ENCODE data around the gene ZNF222.

The ZNF222 gene

GRCh38 chr19:44005973-44006372, 19.2 kb upstream of the ZNF222 start:
- ATAC-seq = no peak
- TF ChIP-seq GLIS3 (CRISPR knock-in tag; IDR thresholded peaks at IDR 0.05) (no peak), ZFP3 (CRISPR knock-in tag; IDR thresholded peaks at IDR 0.05) (no peak), TCF4 (CRISPR knock-in tag; IDR thresholded peaks at IDR 0.05; ENCODE audit: borderline replicate concordance) (no peak)

DNA sequence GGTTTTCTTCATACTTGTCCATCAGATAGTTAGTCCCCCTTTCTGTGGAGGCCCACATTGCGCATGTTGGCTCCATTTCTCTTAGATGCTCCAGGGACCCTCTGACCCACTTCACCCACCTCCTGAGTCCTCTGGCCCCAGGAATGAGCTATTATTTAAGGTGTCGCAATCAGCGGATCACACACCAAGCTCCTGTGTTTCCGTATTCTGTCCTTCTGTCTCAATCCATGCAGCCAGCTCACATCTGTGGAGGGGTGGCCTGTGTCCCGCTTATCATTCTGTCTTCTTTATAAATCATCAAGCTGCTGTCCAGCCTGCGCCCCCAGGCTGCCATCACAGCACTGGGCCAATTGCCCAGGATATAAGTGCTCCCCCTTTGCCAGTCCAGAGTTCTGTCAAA, 17.7 kb upstream of the ZNF222 start:
- no peak for TF ChIP-seq ZFP3 (CRISPR knock-in tag; IDR thresholded peaks at IDR 0.05)
- TF ChIP-seq BACH2 (CRISPR knock-in tag; IDR thresholded peaks at IDR 0.05; ENCODE audit: borderline replicate concordance) = no peak
- no peak for TF ChIP-seq ZNF70 (CRISPR knock-in tag; IDR thresholded peaks at IDR 0.05)
- no peak for TF ChIP-seq ZNF8 (CRISPR knock-in tag; IDR thresholded peaks at IDR 0.05)
- no peak for TF ChIP-seq SNAI2 (CRISPR knock-in tag; IDR thresholded peaks at IDR 0.05)
- TF ChIP-seq TOX (CRISPR knock-in tag; IDR thresholded peaks at IDR 0.05; ENCODE audit: borderline replicate concordance) = no peak
- TF ChIP-seq ZNF565 (CRISPR knock-in tag; conservative IDR thresholded peaks at IDR 0.05; ENCODE audit: low read depth) = no peak
- TF ChIP-seq GLIS3 (CRISPR knock-in tag; IDR thresholded peaks at IDR 0.05) = no peak
- no peak for TF ChIP-seq ZC3H10 (CRISPR knock-in tag; IDR thresholded peaks at IDR 0.05)
- TF ChIP-seq TCF4 (CRISPR knock-in tag; IDR thresholded peaks at IDR 0.05; ENCODE audit: borderline replicate concordance) = no peak
- TF ChIP-seq ESRRG (CRISPR knock-in tag; IDR thresholded peaks at IDR 0.05) = no peak
- no peak for TF ChIP-seq PPARA (CRISPR knock-in tag; IDR thresholded peaks at IDR 0.05; ENCODE audit: borderline replicate concordance)
- TF ChIP-seq, protein P1, sequence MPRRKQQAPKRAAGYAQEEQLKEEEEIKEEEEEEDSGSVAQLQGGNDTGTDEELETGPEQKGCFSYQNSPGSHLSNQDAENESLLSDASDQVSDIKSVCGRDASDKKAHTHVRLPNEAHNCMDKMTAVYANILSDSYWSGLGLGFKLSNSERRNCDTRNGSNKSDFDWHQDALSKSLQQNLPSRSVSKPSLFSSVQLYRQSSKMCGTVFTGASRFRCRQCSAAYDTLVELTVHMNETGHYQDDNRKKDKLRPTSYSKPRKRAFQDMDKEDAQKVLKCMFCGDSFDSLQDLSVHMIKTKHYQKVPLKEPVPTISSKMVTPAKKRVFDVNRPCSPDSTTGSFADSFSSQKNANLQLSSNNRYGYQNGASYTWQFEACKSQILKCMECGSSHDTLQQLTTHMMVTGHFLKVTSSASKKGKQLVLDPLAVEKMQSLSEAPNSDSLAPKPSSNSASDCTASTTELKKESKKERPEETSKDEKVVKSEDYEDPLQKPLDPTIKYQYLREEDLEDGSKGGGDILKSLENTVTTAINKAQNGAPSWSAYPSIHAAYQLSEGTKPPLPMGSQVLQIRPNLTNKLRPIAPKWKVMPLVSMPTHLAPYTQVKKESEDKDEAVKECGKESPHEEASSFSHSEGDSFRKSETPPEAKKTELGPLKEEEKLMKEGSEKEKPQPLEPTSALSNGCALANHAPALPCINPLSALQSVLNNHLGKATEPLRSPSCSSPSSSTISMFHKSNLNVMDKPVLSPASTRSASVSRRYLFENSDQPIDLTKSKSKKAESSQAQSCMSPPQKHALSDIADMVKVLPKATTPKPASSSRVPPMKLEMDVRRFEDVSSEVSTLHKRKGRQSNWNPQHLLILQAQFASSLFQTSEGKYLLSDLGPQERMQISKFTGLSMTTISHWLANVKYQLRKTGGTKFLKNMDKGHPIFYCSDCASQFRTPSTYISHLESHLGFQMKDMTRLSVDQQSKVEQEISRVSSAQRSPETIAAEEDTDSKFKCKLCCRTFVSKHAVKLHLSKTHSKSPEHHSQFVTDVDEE (CRISPR knock-in tag; IDR thresholded peaks at IDR 0.05) = no peak
- no peak for TF ChIP-seq ARNTL (CRISPR knock-in tag; IDR thresholded peaks at IDR 0.05; ENCODE audit: borderline replicate concordance, low read depth)
- ATAC-seq = no peak

GRCh38 chr19:44010468-44010867, 14.7 kb upstream of the ZNF222 start:
- TF ChIP-seq ZFP3 (CRISPR knock-in tag; IDR thresholded peaks at IDR 0.05) (no peak), GLIS3 (CRISPR knock-in tag; IDR thresholded peaks at IDR 0.05) (no peak), RARB (CRISPR knock-in tag; IDR thresholded peaks at IDR 0.05) (no peak), ZNF70 (CRISPR knock-in tag; IDR thresholded peaks at IDR 0.05) (no peak), CSDC2 (CRISPR knock-in tag; IDR thresholded peaks at IDR 0.05) (no peak), TOX (CRISPR knock-in tag; IDR thresholded peaks at IDR 0.05; ENCODE audit: borderline replicate concordance) (no peak), TCF4 (CRISPR knock-in tag; IDR thresholded peaks at IDR 0.05; ENCODE audit: borderline replicate concordance) (no peak), ISL1 (CRISPR knock-in tag; IDR thresholded peaks at IDR 0.05) (no peak), PATZ1 (CRISPR knock-in tag; IDR thresholded peaks at IDR 0.05; ENCODE audit: borderline replicate concordance) (no peak), CSRNP3 (CRISPR knock-in tag; IDR thresholded peaks at IDR 0.05) (no peak), BACH2 (CRISPR knock-in tag; IDR thresholded peaks at IDR 0.05; ENCODE audit: borderline replicate concordance) (no peak), SNAI2 (CRISPR knock-in tag; IDR thresholded peaks at IDR 0.05) (no peak), ZNF565 (CRISPR knock-in tag; conservative IDR thresholded peaks at IDR 0.05; ENCODE audit: low read depth) (no peak), ZNF8 (CRISPR knock-in tag; IDR thresholded peaks at IDR 0.05) (no peak)
- TF ChIP-seq, protein P1 (CRISPR knock-in tag; IDR thresholded peaks at IDR 0.05) = no peak

GRCh38 chr19:44019498-44019897, 5.7 kb upstream of the ZNF222 start:
- no peak for ATAC-seq
- TF ChIP-seq GLIS3 (CRISPR knock-in tag; IDR thresholded peaks at IDR 0.05) (no peak), PPARA (CRISPR knock-in tag; IDR thresholded peaks at IDR 0.05; ENCODE audit: borderline replicate concordance) (no peak), ESRRG (CRISPR knock-in tag; IDR thresholded peaks at IDR 0.05) (no peak), CSRNP3 (CRISPR knock-in tag; IDR thresholded peaks at IDR 0.05) (no peak), TCF4 (CRISPR knock-in tag; IDR thresholded peaks at IDR 0.05; ENCODE audit: borderline replicate concordance) (no peak), ISL1 (CRISPR knock-in tag; IDR thresholded peaks at IDR 0.05) (no peak), OSR1 (CRISPR knock-in tag; IDR thresholded peaks at IDR 0.05) (no peak)
- TF ChIP-seq, protein P2, sequence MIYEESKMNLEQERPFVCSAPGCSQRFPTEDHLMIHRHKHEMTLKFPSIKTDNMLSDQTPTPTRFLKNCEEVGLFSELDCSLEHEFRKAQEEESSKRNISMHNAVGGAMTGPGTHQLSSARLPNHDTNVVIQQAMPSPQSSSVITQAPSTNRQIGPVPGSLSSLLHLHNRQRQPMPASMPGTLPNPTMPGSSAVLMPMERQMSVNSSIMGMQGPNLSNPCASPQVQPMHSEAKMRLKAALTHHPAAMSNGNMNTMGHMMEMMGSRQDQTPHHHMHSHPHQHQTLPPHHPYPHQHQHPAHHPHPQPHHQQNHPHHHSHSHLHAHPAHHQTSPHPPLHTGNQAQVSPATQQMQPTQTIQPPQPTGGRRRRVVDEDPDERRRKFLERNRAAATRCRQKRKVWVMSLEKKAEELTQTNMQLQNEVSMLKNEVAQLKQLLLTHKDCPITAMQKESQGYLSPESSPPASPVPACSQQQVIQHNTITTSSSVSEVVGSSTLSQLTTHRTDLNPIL (CRISPR knock-in tag; IDR thresholded peaks at IDR 0.05; ENCODE audit: low read depth) = no peak

More at GRCh38 chr19:44010468-44010867, 14.7 kb upstream of the ZNF222 start:
- no peak for ATAC-seq

All from SK-N-SH treated with all-trans-retinoic acid at 6 μM for 48 hours (cell line).